ENCODE measurements around the gene TIMM44.

TIMM44 gene, protein sequence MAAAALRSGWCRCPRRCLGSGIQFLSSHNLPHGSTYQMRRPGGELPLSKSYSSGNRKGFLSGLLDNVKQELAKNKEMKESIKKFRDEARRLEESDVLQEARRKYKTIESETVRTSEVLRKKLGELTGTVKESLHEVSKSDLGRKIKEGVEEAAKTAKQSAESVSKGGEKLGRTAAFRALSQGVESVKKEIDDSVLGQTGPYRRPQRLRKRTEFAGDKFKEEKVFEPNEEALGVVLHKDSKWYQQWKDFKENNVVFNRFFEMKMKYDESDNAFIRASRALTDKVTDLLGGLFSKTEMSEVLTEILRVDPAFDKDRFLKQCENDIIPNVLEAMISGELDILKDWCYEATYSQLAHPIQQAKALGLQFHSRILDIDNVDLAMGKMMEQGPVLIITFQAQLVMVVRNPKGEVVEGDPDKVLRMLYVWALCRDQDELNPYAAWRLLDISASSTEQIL

DNA sequence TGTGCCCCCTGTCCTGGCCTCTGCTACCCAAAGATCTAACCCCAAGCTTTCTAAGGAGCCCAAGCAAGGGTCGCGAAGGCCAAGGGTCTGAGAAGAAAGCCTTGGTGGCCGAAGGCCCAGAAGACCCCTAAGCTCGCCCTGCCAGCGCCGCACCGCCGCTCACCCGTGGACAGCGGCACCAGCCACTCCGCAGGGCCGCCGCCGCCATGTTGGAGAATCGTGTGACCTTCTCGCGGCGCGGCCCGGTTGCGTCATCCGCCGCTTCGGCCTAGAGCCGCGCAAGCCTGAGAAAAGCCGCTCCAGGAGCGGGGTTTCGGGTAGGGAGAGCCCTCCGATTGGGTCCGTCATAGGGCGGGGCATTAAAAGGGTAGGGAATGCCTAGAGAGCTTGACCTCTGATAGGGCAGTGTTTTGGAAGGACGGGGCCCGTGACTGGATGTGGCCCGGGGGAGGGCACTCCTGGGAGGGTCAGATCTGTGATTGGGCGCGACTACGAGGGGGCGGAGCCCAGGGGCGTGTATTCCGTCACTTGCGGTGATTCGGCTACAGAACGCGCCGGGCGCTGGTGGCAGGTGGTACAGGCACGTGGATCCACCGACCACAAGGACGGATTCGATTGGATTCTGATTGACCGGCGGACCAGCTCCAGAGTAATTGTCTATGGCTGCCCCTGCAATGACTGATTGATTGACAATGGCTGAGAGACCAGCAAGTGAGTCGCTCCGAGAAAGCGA lies at the start of gene TIMM44:
TIMM44 (minus strand) TSS at position 223 of the 733 bp plus-strand sequence; CDS start at position 208, 15 bp downstream.
- DNase-seq (ENCODE audit: low spot score), result peak; percentile 97

DNA sequence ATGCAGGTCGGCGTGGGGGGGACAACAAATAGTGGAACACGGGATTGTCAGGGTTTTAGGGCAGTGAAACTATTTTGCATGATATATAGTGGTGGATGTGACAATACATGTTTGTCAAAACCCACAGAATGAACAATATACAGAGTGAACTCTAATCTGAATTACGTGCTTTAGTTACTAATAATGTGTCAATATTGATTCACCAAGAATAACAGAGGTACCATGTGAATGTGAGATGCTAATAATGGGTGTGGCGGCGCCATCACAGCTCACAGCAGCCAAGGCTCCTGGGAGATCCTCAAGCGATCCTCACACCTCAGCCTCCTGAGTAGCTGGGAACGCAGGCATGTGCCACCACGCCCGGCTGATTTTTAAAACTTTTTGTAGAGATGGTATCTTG lies 49.1 kb upstream of the TIMM44 start:
- no peak for DNase-seq (ENCODE audit: low spot score)

DNA sequence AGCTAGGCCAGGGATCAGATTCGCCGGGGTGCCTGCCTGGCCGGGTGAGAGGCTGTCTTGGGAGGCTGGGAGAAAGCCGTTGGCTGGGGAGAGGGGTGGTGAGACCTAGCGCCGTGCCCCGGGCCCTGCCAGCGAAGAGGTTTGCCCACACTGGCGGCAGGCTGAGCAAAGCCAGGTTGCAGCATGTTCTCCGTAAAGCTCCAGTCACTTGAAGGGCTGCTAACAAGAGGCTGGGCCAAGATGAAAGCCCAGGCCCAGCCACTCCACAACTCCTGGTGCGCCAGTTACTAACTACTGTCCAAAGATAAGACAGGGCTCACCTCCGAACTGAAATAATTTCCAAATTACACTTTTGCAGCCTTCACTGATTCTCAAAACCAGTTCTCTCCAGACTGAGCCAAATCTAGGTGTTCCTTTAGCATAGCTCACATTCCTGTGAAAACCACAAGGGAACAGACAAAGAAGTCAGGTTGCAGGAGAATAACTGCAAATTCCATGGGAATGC lies 45.7 kb upstream of the TIMM44 start:
- no peak for DNase-seq (ENCODE audit: low spot score)

DNA sequence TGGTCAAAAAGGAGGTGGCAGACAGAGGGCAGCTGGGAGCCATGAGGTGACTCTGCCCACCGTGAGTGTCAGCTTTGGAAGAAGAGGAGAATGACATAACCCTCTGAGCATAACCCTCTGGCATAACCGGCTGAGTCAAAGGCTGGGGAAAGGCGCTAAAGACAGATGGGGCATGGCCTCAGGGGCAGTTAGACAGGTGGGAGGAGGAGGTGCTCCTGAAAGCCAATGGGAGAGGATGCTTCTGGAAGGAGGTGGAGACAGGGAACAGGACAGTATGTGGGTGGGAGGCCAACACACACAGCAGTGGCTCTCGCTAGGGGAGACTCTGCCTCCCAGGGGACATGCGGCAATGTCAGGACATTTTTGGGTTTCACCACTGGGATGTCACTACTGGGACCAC lies 44.8 kb upstream of the TIMM44 start:
- DNase-seq (ENCODE audit: low spot score), result peak; percentile 42

DNA sequence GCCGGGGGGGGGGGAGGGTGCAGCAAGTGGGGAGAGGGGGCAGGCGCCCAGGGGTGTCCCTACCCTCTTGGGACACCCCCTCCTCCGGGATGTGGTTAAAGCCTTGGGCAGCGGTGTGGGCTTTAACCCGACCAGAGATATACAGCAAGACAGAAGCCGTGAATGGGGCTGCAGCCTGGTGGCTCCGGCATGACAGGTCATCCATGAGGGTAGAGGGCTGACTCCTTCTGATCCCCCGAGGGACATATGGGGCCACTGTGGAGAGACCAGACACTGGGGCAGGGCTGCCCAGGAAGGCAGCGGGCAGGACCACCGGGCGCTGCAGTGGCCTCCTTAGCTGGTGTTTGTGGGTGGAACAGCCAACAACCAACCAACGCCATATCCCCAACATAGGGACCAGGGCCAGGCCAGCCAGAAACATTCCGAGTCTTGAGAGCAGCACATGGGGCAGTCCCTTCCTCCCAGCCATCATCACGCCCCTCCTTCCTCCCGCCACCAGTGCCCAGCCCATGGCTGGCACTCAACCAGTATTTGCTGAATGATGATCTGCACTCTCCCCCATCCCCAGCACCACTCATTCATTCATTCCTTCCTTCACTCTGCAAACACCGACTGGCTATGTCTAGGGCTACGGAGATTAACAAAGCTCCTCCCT lies 43.8 kb upstream of the TIMM44 start:
- DNase-seq (ENCODE audit: low spot score), result no peak

DNA sequence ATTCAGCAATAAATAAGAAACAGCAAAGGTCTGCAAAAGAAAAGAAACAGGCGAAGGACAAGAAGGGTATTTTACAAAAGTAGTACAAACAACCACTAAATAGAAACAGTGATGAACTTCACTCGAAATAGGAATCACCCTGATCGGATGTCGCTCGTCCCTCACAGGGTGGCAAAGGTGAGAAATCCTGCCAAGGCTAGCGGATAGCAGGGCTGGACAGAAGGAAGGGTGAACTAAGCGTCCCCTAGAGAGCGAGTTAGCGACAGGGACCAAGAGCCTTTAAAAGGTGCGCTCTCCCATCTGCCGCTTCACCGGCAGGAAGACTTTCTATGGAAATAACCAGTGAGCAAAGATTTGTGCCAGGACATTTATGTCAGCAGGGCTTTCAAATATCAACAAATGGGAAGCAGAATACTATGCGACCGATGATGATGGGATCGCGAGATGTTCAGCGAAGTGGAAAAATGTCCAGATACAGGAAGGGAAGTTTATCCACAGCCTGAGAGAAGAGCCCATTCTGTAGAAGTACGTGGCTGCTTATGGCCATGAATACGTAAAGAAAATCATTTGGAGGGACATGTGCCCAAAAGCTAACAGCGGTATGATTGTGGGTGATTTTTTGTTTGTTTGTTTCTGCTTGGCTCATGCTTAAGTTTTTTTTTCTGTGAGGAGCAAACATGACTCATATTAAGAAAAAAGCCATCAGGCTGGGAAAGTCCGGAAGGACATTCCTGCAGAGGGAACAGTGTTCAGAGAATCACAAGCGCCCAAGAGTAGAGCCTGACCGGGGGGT lies 43.1 kb upstream of the TIMM44 start:
- DNase-seq (ENCODE audit: low spot score), result no peak

DNA sequence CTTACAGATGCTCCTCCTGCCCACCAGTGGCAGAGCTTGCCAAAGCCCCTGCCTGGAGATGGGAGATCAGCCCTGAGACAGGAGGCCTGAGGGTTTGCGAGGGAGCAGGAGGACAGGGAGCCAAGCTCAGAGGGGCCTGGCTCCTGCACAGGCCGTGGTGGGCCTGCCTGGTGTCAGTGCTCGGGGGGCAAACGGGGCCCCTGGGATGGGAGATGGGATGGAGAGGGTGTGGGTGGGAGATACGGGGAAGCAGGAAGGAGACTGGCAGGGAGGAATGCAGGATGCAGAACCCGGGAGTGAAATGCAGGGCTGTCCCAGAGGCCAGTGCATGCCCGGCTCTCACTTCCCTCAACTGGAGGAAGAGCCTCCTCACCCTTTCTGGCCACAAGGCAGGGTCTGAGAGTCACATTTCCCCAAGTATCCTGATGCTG lies 42.0 kb upstream of the TIMM44 start:
- DNase-seq (ENCODE audit: low spot score), result no peak

DNA sequence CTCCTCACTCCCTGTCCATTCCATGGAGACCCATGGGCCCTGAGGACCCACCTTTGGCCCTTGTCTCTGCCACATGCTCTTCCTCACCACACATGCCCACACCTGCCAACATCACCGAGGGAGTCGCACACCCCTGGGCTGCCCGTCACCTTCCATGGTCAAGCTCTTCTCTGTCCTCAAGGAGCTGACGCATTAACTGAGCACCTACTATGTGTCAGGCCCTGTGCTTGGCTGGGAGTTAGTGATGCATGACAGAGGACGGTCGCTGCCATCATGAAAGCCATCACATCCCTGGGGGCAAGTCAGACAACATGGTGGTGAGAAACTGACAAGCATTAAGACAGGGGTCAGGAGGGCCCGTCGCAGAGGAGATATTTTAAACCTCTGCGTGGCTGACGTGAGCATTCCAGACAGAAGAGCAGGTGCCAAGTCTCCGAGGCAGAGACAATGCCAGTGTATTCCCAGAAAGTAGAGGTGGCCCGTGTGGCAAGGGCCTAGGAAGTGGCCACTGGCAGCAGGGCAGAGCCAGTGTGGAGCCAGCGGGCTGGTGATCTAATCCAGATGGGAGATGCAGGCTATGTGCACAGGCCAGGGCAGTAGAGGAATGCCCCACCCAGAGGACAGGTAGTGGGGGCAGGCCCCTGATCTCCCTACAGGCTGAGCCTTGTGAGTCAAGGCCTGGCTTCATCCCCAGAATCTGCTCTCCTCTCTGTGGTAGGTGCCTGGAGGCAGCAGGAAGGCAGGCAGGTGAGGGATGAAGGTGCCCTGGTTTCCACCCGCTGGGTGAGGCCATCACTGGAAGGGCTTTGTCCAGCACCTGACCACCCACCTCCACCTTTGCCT lies 40.8 kb upstream of the TIMM44 start:
- no peak for DNase-seq (ENCODE audit: low spot score)

DNA sequence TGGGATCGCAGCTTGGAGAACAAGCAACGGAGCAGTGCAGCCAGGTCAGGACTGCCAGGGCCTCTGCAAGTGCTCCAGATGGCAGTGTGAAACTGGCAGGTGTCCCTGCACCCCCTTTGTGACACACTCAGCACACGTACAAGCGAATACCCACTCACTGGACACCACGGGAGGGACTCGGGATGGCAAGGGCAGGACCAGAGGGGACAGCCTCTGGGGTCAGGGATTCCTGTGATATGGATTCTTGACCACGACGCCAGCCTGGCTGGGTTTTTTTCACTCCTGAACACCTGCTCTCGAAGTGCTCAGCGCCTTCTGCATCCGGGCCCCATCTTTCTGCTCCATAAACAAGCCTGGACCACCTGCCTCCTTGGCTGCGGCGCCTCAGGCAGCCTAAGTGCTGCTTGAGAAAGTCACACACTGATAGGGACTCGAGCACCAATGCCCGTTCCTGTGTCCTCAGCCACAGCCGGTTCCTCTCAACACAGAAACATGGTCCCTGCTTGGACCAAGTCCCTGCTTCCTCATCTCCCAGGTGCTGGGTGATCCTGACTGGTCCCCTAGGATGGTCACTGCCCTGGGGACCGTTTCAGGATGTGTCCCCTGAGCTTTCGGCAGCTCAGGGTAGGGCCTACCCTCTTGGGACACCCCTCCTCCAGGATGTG lies 40.0 kb upstream of the TIMM44 start:
- no peak for DNase-seq (ENCODE audit: low spot score)

DNA sequence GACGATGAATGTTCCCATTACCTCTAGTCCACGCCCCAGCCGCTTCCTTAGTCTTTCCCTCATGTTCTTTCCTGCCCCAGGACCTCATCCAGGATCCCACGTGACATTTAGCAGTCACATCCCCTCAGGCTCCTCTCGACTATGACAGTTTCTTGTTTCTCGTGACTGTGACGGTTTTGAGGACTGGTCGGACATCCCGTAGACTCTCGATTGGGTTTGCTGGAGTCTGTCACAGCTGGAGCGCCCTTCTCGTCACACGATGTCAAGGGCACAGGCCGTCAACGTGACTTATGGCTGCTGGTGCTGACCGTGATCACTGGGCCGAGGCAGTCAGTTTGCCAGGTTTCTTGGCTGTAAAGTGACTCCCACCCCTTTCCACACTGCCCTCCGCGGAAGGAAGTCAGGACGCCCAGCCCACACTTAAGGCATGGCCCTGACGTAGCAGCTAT lies 39.2 kb upstream of the TIMM44 start:
- DNase-seq (ENCODE audit: low spot score), result no peak

DNA sequence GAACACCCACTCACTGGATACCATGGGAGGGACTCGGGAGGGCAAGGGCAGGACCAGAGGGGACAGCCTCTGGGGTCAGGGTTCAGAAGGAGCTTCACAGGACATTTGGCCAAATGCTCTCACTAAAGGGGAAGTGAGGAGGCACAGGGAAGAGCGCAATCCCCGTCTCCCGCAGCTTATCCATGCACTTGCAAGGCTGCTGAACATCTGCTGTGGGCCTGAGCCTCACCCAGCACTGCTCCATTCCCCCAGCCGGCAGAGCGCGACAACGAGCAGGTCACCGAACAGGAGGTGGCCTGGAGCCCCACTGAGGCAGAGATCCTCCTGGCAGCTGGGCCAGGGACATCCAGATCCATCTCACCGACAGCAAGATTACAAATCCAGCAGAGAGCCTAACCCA lies 38.6 kb upstream of the TIMM44 start:
- DNase-seq (ENCODE audit: low spot score), result no peak

DNA sequence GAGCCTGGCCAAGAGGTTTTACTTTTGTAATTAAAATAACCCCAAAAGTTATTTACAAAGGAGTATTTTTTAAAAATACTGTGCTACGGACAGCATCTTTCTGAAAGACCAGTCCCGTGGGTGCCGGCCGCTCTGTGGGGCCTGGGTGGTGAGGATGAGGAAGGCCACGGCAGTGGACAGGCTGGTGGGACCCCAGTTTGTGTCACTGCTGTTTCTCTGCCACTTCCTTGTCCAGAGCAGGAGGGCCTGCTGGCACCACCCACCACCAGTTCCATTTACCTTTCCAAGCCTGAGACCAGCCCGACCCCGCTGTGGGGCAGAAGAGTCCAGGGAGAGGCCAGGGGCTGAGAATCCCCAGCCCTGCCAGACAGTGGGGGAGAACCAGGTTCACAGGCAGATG lies 38.2 kb upstream of the TIMM44 start:
- no peak for DNase-seq (ENCODE audit: low spot score)

DNA sequence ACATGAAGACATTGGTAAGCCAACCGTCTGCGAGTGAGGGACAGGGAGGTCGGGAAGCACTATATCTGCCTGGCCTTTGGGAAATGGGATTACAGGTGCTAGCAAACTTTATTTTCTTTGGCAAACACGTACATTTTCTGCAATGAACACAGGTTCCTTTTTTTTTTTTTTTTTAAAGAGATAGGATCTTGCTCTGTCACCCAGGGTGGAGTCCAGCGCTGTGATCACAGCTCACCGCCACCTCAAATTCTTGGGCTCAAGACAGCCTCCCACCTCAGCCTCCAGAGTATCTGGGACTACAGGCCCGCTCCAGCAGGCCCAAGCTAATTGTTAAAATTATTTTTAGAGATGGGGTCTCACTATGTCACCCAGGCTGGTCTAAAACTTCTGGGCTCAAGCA lies 37.7 kb upstream of the TIMM44 start:
- no peak for DNase-seq (ENCODE audit: low spot score)

DNA sequence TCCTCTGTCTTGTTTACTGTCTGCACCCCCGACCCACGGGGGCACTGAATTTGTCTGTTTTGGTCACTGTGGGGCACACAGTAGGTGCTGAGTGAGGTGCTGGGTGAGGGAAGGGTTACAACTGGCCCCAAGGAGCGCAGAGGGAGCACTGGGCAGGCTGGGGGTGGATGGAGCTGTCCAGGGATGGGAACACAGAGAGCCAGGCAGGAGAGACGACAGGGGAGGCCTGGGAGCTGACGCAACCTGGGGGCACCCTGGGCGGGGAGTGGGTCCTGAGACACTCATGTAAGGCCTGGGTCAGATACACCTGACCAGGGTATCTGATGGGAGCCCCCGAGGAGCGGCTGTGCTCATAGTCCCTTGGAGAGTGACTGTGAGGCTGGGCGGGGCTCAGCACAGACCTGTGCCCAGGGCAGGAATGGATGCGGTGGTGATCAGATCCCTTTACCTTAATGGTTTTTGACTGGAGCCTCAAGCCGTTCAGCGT lies 37.2 kb upstream of the TIMM44 start:
- DNase-seq (ENCODE audit: low spot score), result no peak

DNA sequence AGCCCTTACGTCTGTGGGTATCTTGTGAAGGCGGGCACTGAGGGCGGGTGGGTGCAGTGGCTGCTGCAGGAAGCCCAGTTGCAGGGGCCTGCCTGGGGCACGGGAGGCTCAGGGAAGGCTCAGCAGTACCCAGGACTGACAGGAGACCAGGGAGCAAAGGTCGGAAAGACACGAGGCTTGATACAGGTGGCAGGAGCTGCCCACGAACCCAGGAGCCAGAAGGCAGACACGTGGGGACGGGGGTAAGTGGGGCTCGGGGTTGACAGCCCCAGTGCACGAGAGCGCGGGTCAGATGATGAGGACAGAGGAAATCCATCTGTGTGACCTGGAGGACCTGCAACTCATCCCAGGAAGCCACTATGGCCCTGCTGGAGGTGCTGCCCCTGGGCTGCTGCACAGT lies 36.7 kb upstream of the TIMM44 start:
- no peak for DNase-seq (ENCODE audit: low spot score)

DNA sequence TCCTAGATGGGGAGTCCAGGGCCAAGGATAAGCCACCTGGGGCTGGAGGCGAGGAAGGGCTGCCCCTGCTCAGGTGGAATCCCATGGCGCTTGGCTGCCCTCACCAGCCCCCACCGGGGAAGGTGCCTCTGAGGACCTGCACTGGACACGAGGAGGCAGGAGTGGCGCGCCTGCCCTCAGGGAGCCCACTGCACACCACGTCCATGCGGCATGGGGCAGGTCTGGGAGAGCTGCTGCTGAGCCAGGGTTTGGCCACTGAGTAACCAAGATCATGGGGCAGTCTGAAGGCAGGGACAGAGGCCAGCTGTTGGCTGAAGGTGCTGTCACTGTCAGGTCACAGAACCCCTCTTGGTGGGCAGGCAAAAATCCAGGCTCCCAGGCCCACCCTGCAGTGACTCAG lies 36.1 kb upstream of the TIMM44 start:
- DNase-seq (ENCODE audit: low spot score), result no peak

DNA sequence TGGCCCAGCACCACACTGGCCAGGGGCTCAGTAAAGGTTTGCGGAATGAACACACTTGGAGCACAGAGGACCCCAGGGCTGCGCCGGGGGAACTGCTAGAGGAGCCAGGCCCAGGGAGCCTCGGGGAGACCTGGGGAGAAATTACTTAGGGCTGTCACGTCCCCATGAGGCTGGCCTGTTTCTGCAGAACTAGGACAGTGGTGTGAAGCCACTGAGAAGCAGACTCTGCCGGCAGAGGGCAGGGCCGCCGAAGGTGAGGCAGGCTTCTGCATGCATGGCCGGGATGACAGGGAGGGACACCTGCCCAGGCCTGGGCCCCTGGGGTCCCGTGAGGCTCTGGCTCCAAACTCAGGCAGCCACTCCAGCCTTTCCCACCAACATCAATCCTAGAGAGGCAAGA lies 35.5 kb upstream of the TIMM44 start:
- DNase-seq (ENCODE audit: low spot score), result no peak

DNA sequence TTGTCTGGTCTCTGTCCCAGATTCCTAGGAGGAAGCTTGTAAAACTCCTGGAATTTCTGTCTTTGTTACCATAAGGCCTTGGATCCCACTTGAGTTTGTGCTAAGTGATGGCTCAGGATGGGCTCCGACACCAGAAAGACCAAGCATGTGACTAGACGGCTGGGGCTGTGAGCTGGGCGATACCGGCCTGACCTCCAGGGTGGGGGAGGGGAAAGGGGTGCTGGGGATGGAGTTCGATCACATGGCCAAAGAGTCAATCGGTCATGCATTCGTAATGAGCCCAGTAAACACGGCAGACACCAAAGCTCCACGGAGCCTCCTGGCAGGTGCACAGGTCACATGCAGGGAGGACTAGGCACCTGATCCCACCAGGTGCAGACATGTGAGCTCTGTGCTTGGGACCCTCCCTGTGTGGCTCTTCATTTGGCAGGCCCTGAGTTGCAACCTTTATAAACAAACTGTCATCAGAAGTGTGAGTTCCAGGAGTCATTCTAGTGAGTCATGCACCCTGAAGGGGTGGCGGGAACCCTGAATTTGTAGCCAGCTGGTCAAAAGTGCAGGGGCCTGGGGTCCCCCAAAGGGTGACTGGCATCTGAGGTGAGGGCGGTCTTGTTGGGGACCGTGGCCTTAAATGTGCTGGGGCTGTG lies 34.8 kb upstream of the TIMM44 start:
- no peak for DNase-seq (ENCODE audit: low spot score)

DNA sequence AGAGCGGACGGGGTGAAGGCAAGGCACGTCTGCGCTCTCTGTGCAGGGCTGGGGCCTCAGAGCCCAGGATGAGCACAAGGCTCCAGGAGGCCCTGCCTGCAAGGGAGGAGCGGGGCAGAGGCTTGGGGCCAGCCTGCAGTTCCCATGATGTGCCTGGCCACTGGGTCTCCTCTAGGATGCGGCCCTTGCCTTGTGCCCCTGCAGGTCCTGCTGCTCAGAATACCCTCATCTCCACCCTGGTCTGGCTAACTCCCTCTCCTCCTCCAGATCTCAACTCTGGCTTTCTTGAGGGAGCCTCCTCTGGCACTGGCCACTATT lies 34.2 kb upstream of the TIMM44 start:
- no peak for DNase-seq (ENCODE audit: low spot score)
